HG03442 (cell line): ENCODE data around the gene LTN1.

Experiments used
- ATAC-seq: cut with Tn5 transposase; IDR thresholded peaks from one replicate; pipeline ENCODE4 v1.9.1; 2021; ENCODE audit warnings: mild to moderate bottlenecking, moderate library complexity; ENCODE audit not compliant: unreplicated experiment

The LTN1 gene

DNA sequence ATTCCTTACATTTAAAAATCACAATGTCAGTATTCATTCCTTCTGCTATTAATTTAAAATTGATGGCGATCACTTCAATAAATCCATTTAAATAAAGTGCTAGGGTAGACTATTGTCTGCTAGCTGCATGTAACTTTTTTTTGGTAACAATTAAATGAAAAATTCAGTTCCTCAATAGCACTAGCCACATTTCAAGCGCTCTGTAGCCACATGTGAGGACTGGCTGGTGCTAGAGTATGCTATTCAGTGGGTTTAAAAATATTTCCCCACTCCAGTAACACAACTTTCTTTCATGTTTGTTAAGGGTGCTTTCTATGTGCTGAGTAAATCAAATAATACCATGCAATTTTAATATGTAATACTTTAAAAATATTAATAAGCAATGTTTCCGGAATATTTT lies 108.2 kb downstream of the LTN1 start:
- no peak for ATAC-seq

- no peak for ATAC-seq
Observed at GRCh38 chr21:28883931-28884330, 108.7 kb downstream of the LTN1 start.

DNA sequence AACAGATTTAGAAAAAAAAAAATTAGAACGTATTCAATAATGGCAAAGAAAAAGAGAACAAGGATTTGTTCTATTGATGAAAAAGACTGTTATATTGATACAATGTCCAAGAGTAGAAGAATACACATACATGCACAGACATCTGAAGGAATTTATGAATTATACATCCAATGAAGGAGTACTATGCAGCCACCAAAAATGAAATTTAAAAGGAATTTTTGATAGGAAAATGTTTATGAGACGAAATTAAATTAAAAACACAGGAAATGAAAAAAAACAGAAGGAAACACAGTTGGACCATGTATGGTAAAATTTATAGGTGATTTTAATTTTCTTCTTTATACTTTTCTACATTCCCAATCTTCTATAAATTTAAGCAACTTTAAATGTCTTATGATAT lies 110.3 kb downstream of the LTN1 start:
- no peak for ATAC-seq
